Left lung (tissue), 10 donors: ENCODE data around the gene PRKN. TPM values are rescaled to one million over a fixed set of nuclear protein-coding genes. Genes with fewer than 3 reads are reported as not detected.

ENCODE experiments used
- ATAC-seq: fragments of 200-7000 bp; cut with Tn5 transposase; one replicate; pipeline ENCODE4 v1.9.1; 2020; ENCODE audit warnings: moderate library complexity
- DNase-seq, 4 donors: peaks; one replicate each; pipeline ENCODE4 v3.0.0-alpha.2; 2013 to 2020
- H3K27ac ChIP-seq, 2 donors: fragments of 200-600 bp; sonication (generic) in 1 of 2; one replicate each; pipeline versions ENCODE4 v1.5.0 to v1.8.0; 2020 to 2021
- H3K27me3 ChIP-seq, 2 donors: fragments of 200-600 bp; sonication (generic) in 1 of 2; one replicate each; pipeline versions ENCODE4 v1.5.0 to v1.8.0; 2020 to 2021
- H3K36me3 ChIP-seq, 2 donors: fragments of 200-600 bp; sonication (generic) in 1 of 2; one replicate each; pipeline versions ENCODE4 v1.5.0 to v1.8.0; 2020 to 2021
- H3K4me1 ChIP-seq, 2 donors: fragments of 200-600 bp; one replicate each; pipeline ENCODE4 v1.8.0; 2021
- H3K4me3 ChIP-seq, 2 donors: fragments of 200-600 bp; sonication (generic) in 1 of 2; one replicate each; pipeline versions ENCODE4 v1.5.0 to v1.8.0; 2020 to 2021; ENCODE audit warnings: mild to moderate bottlenecking in 1 of 2
- H3K9me3 ChIP-seq, 2 donors: fragments of 200-600 bp; sonication (generic) in 1 of 2; one replicate each; pipeline versions ENCODE4 v1.5.0 to v1.8.0; 2020 to 2021
- CTCF ChIP-seq, 2 donors: fragments of 200-600 bp; sonication (generic) in 1 of 2; IDR thresholded peaks; one replicate each; pipeline versions ENCODE4 v1.5.0 to v1.8.0; 2021; ENCODE audit warnings: antibody characterized with exemption in 2 of 2
- intact Hi-C, 2 donors: fragments of 100-400 bp; cut with DNase I; formaldehyde crosslinking; loops; one replicate each; pipeline versions ENCODE4 v1.11.2 to v1.14.2; 2022
- polyA plus RNA-seq, 6 donors: library from polyadenylated mRNA; unstranded; fragments of 120-200 nt; gene quantifications; one replicate each; pipeline ENCODE4 v1.2.1, GENCODE V29; 2013; ENCODE audit not compliant: insufficient read length in 6 of 6
- total RNA-seq, 2 donors: library from RNA; stranded (reverse); fragmentation: NEBNext Ultra II Directional; extraction: Animal tissue kit (Norgen Biotek cat#: 25700); gene quantifications; one replicate each; pipeline ENCODE4 v1.2.1, GENCODE V29; 2021
- donor health status: DM: no; HTN: yes; CAD: no.
- donor health status: DM: no; HTN: no; CAD: no.

PRKN gene
- total and polyA plus RNA-seq, 8 donors, result 1.9 to 4.3 (median 2.5) TPM

DNA sequence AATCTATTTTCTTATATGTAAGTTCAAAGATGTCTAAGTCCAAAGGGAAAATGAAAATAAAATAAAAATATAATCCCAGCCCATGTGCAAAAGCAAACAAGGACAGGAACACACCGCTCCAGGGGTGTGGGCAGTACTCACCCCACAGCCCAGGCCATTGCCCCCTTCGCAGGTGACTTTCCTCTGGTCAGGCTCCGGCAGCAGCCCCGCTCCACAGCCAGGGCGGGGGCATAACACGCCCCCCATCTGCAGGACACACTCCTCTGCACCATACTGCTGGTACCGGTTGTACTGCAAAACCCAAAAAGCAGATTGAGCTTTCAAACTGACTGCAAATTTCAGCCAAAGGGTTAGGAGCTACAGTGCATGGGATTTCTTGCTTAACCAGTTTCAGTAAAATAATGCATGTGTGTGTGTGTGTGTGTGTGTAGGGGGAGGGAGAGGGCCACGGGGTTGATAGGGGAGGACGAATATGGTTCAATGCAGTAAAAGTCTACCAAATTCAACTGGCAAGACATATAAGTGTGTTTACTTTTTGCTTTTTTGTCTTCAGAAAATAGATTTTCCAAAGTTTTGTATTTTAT, 1178.8 kb downstream of the PRKN start:
- H3K27ac ChIP-seq, result no peak overlapping the region
- no peaks in the 10 kb centered on the region for H3K4me1 ChIP-seq
- DNase-seq (peak in 2 of 4 donors; percentile 4 to 62), ATAC-seq (no peak)
- no peaks in the 10 kb centered on the region for H3K27me3 ChIP-seq
- intact Hi-C loops, result no loop called here
- H3K36me3 ChIP-seq, result no peaks in the 10 kb centered on the region
- H3K4me3 ChIP-seq, result no peak overlapping the region
- peaks cover 0 to 19% of the 10 kb centered on the region in 2 donors for H3K9me3 ChIP-seq
- no peak for TF ChIP-seq CTCF (IDR thresholded peaks at IDR 0.05)

DNA sequence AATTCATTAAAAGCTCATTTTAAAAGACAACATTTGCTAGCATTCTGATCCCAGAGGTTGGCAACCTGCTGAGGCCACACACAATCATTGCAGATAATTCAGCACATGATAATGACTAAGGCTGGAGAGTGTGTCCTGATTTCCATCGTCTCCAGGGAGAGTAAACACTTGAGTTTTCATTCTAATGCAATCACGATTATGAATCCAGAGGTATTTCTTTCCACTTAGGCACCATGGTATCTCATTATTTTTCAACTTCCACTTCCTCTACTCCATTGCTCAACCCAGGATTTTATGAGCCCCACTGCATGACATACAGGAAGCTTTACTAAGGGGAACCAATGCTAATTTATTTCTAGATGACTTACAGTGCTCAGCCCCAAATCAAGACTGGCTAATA, 1179.9 kb downstream of the PRKN start:
- Histone ChIP-seq H3K4me3 (no peak overlapping the region), H3K9me3 (peaks cover 0 to 9% of the 10 kb centered on the region in 2 donors), H3K27ac (no peak overlapping the region), H3K27me3 (no peaks in the 10 kb centered on the region), H3K4me1 (no peaks in the 10 kb centered on the region), H3K36me3 (no peaks in the 10 kb centered on the region)
- TF ChIP-seq CTCF (IDR thresholded peaks at IDR 0.05), result no peak
- intact Hi-C loops, result no loop called here
- peak; percentile 27 for ATAC-seq
- peak in 1 of 4 donors; percentile 23 for DNase-seq

GRCh38 chr6:161546632-161547031, 1180.9 kb downstream of the PRKN start:
- TF ChIP-seq CTCF (IDR thresholded peaks at IDR 0.05), result no peak
- H3K4me3 ChIP-seq, result no peak overlapping the region
- H3K36me3 ChIP-seq, result no peaks in the 10 kb centered on the region
- intact Hi-C loops, result no loop called here
- ATAC-seq, result no peak
- H3K9me3 ChIP-seq, result peaks cover 0 to 6% of the 10 kb centered on the region in 2 donors
- DNase-seq, result no peak
- H3K27ac ChIP-seq, result no peak overlapping the region
- H3K4me1 ChIP-seq, result no peaks in the 10 kb centered on the region
- H3K27me3 ChIP-seq, result no peaks in the 10 kb centered on the region

DNA sequence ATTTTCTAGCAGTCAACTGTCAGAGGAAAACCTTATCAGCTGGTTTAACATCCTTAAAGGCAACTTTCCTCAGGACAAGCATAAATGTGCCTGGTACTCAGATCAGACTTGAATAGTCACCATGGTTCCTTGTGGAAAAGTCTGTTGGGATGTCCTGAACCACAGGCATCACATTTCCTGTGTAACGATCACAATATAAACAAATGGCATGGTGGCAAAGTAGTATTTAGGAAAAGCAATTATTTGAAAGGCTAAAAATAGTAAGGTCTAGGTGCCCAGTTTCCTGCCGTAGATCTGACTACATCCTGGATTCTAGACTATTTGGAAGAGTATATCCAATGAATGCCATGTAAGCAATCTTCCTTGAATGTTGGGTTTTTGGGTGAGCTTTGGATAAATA, 1181.8 kb downstream of the PRKN start:
- intact Hi-C loops, result no loop called here
- no peaks in the 10 kb centered on the region for H3K36me3 ChIP-seq
- no peak for DNase-seq
- no peak for TF ChIP-seq CTCF (IDR thresholded peaks at IDR 0.05)
- no peaks in the 10 kb centered on the region for H3K4me1 ChIP-seq
- no peaks in the 10 kb centered on the region for H3K27me3 ChIP-seq
- no peak overlapping the region for H3K4me3 ChIP-seq
- ATAC-seq, result no peak
- H3K27ac ChIP-seq, result no peak overlapping the region
- H3K9me3 ChIP-seq, result no peaks in the 10 kb centered on the region

DNA sequence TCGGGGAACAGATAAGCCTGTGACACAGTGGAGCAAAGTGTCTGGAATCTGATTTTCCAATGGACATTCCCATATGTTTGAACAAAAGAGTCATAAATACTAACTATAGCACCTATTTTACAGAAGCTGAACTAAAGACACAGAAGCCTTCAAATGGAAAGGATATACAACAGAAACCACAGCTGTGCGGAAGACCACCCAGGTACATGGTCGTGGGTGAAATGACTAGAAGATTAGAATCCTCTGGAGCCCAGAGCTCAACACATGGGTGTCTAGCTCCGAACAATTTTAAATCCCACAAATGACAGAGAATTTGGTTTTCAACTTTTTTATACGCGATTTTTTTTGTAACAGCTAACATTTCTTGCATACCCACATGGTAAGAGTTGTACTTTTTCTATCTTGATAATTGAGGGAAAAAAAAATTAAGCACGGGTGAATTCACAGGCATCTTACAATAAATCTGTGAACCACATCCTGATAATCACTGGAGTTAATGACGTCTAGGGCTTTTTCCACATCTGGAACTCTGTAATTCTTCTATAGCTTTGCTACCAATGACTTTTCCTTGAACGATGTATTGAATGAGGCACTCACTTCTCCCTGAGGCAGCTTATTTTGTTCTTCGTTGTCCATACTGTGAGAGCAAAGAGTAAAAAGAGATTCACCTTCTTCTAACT, 1182.6 kb downstream of the PRKN start:
- no peak overlapping the region for H3K27ac ChIP-seq
- TF ChIP-seq CTCF (IDR thresholded peaks at IDR 0.05), result no peak
- DNase-seq (no peak), ATAC-seq (no peak)
- no peaks in the 10 kb centered on the region for H3K4me1 ChIP-seq
- intact Hi-C loops, result no loop called here
- no peaks in the 10 kb centered on the region for H3K9me3 ChIP-seq
- H3K4me3 ChIP-seq, result no peak overlapping the region
- H3K27me3 ChIP-seq, result no peaks in the 10 kb centered on the region
- H3K36me3 ChIP-seq, result no peaks in the 10 kb centered on the region
